Kidney epithelial cell (primary cell): ENCODE measurements around the gene TRAPPC3. TPM values are rescaled to one million over a fixed set of nuclear protein-coding genes. Genes with fewer than 3 reads are reported as not detected.
A peak's percentile ranks its signal among the peaks of the same experiment; 100 is the strongest.
"Not testable (repeated sequence)": the region's sequence is repeated elsewhere in the genome, so short reads cannot be mapped to it uniquely, and the experiment has no call there.

Experiments
- DNase-seq: peaks from one replicate; pipeline ENCODE4 v3.0.0-alpha.2; 2010; ENCODE audit warnings: low read depth
- H3K27me3 ChIP-seq: 2 replicates; pipeline ENCODE4 v1.6.0; 2011; ENCODE audit warnings: low read length; ENCODE audit not compliant: control insufficient read depth, insufficient read depth
- H3K36me3 ChIP-seq: 2 replicates; pipeline ENCODE4 v1.5.1; 2011; ENCODE audit warnings: low read length; ENCODE audit not compliant: control insufficient read depth, insufficient read depth
- H3K4me3 ChIP-seq: 2 replicates; pipeline ENCODE4 v1.5.1; 2011; ENCODE audit warnings: low read depth, mild to moderate bottlenecking, control low read depth, low read length
- CTCF ChIP-seq: IDR thresholded peaks from 2 replicates; pipeline ENCODE4 v1.5.1; 2011; ENCODE audit warnings: mild to moderate bottlenecking, moderate library complexity, low read length, control low read depth, inconsistent platforms; ENCODE audit not compliant: insufficient read depth, poor library complexity, severe bottlenecking
- total RNA-seq: library from RNA; depleted of rRNA; stranded (reverse); fragments of >200 nt; gene quantifications from 2 replicates; pipeline ENCODE4 v1.2.3, GENCODE V29; 2015

Gene TRAPPC3
- total RNA-seq, 1 donor from 2014 or later, result 105 TPM

- H3K36me3 ChIP-seq, result peaks cover 2% of the 10 kb centered on the region
- no peak for DNase-seq
- TF ChIP-seq CTCF, result no peak
- H3K4me3 ChIP-seq, result no peak overlapping the region
- H3K27me3 ChIP-seq, result no peaks in the 10 kb centered on the region
Measured at GRCh38 chr1:36162680-36163239, 13.5 kb upstream of the TRAPPC3 start.

DNA sequence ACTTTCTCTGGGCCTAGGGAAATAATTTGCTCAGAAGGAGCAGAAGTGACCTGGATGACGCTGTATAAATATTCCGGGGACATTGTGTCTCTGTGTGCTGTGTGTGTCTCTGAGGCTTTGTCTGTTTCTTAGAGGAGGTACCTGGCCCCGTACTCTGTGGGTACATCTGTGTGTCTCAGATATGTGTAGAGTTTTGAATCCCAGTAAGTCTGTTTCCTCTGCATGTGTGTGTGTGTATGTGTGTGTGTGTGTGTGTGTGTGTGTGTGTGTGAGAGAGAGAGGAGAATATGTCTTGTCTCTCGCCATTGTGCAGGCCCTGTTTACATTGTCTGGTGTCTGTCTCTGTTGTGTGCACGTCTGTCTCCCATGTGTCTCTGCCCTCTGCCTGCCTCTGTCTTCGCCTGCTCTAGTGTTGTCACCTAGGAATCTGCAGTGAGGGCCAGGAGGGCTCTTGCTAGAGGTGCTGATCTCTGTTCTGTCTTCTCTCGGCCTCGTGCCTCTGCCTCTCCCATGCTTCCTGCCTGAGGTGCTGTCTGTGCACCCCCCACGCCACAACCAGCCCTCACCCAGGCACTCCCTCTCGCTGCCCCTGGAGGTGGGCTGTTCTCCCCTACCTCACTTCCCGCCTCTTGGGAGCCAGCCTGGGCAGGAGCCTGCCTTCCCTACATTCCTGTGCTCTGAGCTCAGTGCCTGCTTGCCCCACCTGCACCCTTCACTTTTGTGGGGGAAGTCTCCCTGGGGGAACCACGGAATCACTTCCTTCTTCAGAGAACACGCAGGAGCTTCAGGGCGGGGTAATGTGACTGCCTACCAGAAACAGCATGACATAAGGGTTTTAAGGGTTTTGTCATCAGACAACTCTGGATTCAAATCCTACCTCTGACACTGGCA is 12.6 kb upstream of the TRAPPC3 start:
- Histone ChIP-seq H3K4me3 (peak overlapping the region; percentile 46), H3K27me3 (no peaks in the 10 kb centered on the region), H3K36me3 (peaks cover 2% of the 10 kb centered on the region)
- DNase-seq, result peak; percentile 64
- TF ChIP-seq CTCF, result no peak

- H3K27me3 ChIP-seq, result no peaks in the 10 kb centered on the region
- peak; percentile 64 for TF ChIP-seq CTCF
- no peak for DNase-seq
- peaks cover 2% of the 10 kb centered on the region for H3K36me3 ChIP-seq
- peak overlapping the region; percentile 46 for H3K4me3 ChIP-seq
Measured at GRCh38 chr1:36160949-36161485, 11.7 kb upstream of the TRAPPC3 start.

GRCh38 chr1:36160388-36160948 is 11.2 kb upstream of the TRAPPC3 start:
- Histone ChIP-seq H3K36me3 (peaks cover 2% of the 10 kb centered on the region), H3K4me3 (peak overlapping the region; percentile 46), H3K27me3 (no peaks in the 10 kb centered on the region)
- DNase-seq, result no peak
- TF ChIP-seq CTCF, result no peak

DNA sequence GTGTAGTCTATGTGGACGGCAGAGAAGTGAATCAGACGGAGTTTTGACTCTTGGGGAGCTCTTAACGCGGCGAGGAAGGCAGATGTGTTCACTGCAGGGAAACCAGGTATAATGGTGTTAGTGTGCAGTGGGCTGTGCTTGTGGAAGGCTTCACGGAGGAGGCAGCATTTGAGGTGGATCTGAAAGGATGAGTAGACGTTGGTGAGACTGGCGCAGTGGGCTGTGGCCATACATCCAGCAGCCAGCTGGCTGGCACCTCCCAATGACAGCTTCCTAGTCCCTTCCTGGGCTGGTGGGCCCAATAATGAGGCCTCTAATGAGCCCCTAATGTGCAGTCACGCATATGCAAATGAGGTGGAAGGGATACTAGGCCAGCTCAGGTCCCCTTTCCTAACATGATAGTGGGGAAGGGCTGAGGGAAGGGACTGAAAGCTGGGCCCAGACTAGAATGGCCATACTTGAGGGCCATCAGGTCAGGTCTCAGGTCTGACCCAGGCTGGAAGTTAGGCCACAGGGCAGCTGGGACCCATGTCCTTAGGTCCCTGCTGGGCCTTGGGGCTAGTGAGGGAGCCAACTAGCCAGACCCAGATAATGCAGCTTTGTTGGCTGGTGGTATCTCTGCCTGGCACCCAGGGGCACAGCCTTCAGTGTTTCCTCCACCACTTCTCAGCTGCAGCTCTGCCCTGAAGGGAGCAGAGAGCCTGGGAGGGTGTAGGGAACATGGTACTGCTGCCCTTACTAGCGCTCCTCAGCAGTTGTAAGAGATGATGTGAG is 10.5 kb upstream of the TRAPPC3 start:
- TF ChIP-seq CTCF, result no peak
- DNase-seq, result no peak
- Histone ChIP-seq H3K27me3 (no peaks in the 10 kb centered on the region), H3K4me3 (no peak overlapping the region), H3K36me3 (peaks cover 2% of the 10 kb centered on the region)

DNA sequence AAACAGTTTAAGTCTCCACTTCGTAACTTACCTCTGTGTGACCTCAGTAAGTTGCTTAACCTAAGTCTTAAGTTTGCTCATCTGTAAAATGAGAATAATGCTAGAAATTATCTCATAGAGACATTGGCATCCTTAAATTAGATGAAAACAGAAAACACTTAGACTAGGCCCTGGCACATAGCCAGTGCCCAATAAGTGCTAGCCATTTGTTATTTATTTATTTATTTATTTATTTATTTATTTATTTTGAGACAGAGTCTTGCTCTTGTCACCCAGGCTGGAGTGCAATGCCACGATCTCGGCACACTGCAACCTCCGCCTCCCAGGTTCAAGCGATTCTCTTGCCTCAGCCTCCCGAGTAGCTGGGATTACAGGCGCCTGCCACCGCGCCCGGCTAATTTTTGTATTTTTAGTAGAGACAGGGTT is 9.6 kb upstream of the TRAPPC3 start:
- not testable (repeated sequence) for H3K27me3 ChIP-seq, H3K36me3 ChIP-seq, DNase-seq, H3K4me3 ChIP-seq
